Right cardiac atrium (tissue), 5 donors: Measurements from ENCODE around the gene DNAJA4. TPM values are rescaled to one million over a fixed set of nuclear protein-coding genes. Genes with fewer than 3 reads are reported as not detected.

Source experiments
- ATAC-seq, 2 donors: fragments of 200-7000 bp; cut with Tn5 transposase; one replicate each; pipeline versions ENCODE4 v1.8.0 to v1.9.1; 2020; ENCODE audit warnings: moderate library complexity in 2 of 2, mild to moderate bottlenecking in 1 of 2
- DNase-seq, 3 donors: peaks; one replicate each; pipeline ENCODE4 v3.0.0-alpha.2; 2020
- H3K27ac ChIP-seq: one replicate; pipeline ENCODE4 v1.5.1; 2013; ENCODE audit warnings: mild to moderate bottlenecking, low read length, control low read depth, moderate library complexity
- H3K27me3 ChIP-seq: one replicate; pipeline ENCODE4 v1.6.1; 2013; ENCODE audit not compliant: control insufficient read depth, insufficient read depth
- H3K4me1 ChIP-seq: one replicate; pipeline ENCODE4 v1.6.1; 2013; ENCODE audit warnings: low read length; ENCODE audit not compliant: control insufficient read depth, insufficient read depth
- H3K4me3 ChIP-seq: one replicate; pipeline ENCODE4 v1.5.1; 2013; ENCODE audit warnings: low read length, control low read depth
- H3K9me3 ChIP-seq: one replicate; pipeline ENCODE4 v1.6.1; 2013; ENCODE audit warnings: low read length; ENCODE audit not compliant: control insufficient read depth
- whole genome bisulfite sequencing: extraction: QIAGEN DNeasy Blood & Tissue Kit; methylation state at CpG from one replicate; pipeline ENCODE4 v1.1.7; 2013; 5-methylcytosine and 5-hydroxymethylcytosine counted together
- intact Hi-C, 4 donors: fragments of 100-400 bp; cut with DNase I; formaldehyde crosslinking; loops; one replicate each; pipeline versions ENCODE4 v1.11.0 to v1.14.0; 2022 to 2023
- polyA plus RNA-seq: library from polyadenylated mRNA; stranded (reverse); fragments of 200-250 nt; gene quantifications from one replicate; pipeline ENCODE4 v1.2.3, GENCODE V29; 2013
- total RNA-seq, 4 donors: library from RNA; stranded (reverse); fragmentation: NEBNext Ultra II Directional; extraction: Animal tissue kit (Norgen Biotek cat#: 25700); gene quantifications; one replicate each; pipeline ENCODE4 v1.2.1, GENCODE V29; 2021
- donor health status: healthy with polysubstance abuse.
- donor health status: DM: no; HTN: yes; CAD: no.
- donor health status: DM: no; HTN: no; CAD: no.
- donor health status: DM: no; HTN: yes; CAD: no; lungs with severe emphysema.
- donor health status: DM: yes; HTN: yes; CAD: no.

DNAJA4 gene
- total and polyA plus RNA-seq, 5 donors, result 74.7 to 170 (median 102) TPM

DNA sequence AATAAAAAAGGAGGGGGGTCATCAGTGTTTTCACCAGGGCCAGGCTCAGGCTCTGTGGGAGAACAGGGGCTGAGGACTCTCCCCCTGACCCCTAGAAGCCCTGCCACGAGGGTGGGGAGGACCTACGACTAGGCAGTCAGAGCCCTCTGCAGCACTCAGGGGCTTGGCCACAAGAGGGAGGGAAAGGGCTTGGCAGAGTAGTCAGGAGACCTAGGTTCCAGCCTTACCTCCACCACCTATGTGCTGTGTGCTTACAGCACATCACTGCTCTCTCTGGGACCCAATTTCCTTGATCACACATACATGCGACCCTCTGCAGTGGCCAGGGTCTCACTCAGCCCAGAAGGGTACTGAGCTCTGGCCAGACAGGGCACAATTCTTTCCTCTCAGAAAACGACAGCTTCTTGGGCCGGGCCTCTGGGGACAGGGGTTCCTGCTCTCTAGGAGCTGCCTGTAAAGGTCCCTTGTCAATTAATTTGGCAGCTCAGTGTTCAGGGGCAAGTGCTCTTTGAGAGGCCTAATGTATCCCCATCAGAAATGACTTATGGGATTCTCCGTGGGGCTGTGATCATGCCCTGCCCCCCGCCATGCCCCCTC is 51.4 kb downstream of the DNAJA4 start:
- no peaks in the 10 kb centered on the region for H3K4me1 ChIP-seq
- no peaks in the 10 kb centered on the region for H3K27me3 ChIP-seq
- WGBS, result 67% methylated on average over 7 of the region's 7 CpGs
- H3K27ac ChIP-seq, result no peak overlapping the region
- intact Hi-C loops, result no loop called here
- H3K4me3 ChIP-seq, result no peak overlapping the region
- no peak for ATAC-seq
- DNase-seq, result no peak
- H3K9me3 ChIP-seq, result no peaks in the 10 kb centered on the region

DNA sequence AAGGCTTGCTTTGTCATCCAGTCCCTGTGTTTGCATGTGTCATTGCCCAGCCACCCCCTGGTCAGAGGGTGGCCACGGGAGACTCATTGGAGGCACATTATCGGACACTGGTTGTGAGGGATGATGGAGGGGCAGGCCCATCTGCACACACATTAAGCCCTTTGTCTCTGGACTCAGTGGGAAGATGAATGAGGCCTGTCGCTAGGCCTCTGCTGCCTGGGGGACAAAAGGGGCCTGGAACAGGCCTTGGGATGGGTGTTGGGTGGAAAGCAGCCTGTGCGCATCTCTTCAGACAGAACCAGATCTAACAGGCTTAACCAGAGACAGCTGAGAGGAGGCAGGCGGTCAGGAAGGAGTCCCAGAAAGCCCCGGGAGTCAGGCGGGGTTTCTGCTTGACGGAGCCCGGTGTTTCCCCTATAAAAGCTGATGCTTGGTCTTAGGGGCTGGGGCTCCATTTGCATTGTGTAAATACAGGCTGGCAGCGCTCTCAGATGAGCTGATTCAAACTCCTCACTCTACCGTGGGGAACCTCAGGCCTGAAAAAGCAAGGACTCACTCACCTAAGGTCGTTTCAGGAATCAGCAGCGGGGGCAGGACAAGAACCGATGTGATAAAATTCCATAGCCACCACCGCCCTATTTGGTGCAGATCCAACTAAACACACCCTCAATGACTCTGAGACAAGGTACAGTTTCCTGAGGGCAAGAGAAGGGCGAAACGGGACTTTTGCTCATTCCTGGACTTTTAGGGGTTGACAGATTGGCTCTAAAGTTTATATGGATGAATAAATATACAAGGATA is 52.1 kb downstream of the DNAJA4 start:
- H3K27ac ChIP-seq, result no peak overlapping the region
- 55% methylated on average over 17 of the region's 17 CpGs for WGBS
- H3K4me1 ChIP-seq, result no peaks in the 10 kb centered on the region
- intact Hi-C loops, result no loop called here
- H3K9me3 ChIP-seq, result no peaks in the 10 kb centered on the region
- H3K4me3 ChIP-seq, result no peak overlapping the region
- ATAC-seq (no peak), DNase-seq (no peak)
- H3K27me3 ChIP-seq, result no peaks in the 10 kb centered on the region

DNA sequence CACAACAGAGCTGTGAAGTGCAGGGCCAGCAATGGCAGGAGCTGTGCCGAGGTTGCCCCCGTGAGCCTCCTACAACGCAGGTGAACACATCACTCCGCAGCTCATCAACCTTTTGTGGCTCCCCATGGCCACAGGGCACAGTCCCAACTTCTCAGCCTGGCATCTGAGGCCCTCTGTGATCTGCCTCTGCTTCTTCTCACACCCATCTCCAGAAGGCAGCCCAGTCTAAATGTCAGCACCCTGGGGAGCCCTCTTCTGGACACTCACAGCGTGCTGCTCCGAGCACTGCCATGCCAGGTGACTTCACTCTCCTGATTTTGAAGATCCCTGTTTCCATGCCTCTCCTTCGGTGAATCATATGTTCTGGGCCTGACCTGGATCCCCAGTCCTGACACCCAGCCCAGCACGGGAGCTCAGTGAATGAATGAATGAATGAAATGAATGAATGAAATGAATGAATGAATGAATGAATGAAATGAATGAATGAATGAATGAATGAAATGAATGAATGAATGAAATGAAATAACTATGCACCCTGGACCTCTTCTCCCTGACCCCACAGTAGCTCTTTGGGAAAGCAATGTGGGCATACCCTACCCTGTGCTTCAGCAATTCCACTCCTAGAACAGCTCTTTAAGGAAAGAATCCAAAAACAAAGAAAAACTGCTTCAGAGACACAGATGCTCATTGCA is 52.9 kb downstream of the DNAJA4 start:
- intact Hi-C loops, result no loop called here
- no peak overlapping the region for H3K4me3 ChIP-seq
- WGBS, result 84% methylated on average over 8 of the region's 8 CpGs
- ATAC-seq, result peak in 1 of 2 donors; percentile 40
- H3K9me3 ChIP-seq, result no peaks in the 10 kb centered on the region
- no peak for DNase-seq
- H3K4me1 ChIP-seq, result no peaks in the 10 kb centered on the region
- no peaks in the 10 kb centered on the region for H3K27me3 ChIP-seq
- H3K27ac ChIP-seq, result no peak overlapping the region

DNA sequence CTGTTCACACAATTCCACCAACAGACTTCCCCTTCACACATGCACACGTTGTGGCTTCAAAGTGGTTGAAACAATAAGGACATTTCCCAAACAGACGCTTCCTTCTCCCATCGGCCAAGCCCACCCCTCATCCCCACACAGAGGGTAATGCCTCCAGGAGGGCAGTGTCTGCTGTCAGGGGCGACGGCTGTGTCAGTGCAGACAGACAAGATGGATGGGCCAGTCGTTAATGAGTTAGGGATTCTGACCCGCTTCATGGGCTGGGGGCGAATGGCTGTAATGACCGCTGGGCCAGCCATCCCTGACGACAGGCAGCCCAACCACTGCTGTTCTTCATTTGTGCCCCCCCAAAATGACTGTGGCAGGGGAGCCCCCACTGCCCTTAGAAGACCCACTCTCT is 55.2 kb downstream of the DNAJA4 start:
- Histone ChIP-seq H3K27me3 (no peaks in the 10 kb centered on the region), H3K27ac (no peak overlapping the region), H3K4me1 (no peaks in the 10 kb centered on the region), H3K9me3 (no peaks in the 10 kb centered on the region), H3K4me3 (no peak overlapping the region)
- WGBS, result 73% methylated on average over 10 of the region's 10 CpGs
- DNase-seq, result no peak
- intact Hi-C loops, result no loop called here
- ATAC-seq, result no peak

DNA sequence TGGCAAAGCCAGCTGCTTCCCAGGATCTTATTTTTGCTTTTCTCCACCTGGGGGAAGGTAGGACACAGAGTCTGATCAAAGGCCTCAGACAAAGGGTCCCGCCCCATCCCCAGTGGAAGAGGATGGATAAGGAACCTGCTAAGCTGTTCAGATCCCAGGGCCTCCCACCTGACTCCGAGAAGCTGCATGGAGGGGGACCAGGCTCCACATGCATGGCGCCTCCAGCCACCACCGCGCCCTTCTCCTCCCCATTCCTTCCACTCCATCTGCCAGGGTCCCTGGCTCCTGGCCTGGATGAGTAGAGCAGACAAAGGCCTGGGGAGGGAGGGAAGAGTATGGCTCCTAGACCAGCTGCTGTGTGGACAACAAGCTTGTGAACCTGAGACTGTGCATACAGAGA is 55.8 kb downstream of the DNAJA4 start:
- Histone ChIP-seq H3K27me3 (no peaks in the 10 kb centered on the region), H3K9me3 (no peaks in the 10 kb centered on the region), H3K4me3 (no peak overlapping the region), H3K4me1 (no peaks in the 10 kb centered on the region), H3K27ac (no peak overlapping the region)
- DNase-seq (no peak), ATAC-seq (no peak)
- intact Hi-C loops, result no loop called here
- 93% methylated on average over 5 of the region's 5 CpGs for WGBS

DNA sequence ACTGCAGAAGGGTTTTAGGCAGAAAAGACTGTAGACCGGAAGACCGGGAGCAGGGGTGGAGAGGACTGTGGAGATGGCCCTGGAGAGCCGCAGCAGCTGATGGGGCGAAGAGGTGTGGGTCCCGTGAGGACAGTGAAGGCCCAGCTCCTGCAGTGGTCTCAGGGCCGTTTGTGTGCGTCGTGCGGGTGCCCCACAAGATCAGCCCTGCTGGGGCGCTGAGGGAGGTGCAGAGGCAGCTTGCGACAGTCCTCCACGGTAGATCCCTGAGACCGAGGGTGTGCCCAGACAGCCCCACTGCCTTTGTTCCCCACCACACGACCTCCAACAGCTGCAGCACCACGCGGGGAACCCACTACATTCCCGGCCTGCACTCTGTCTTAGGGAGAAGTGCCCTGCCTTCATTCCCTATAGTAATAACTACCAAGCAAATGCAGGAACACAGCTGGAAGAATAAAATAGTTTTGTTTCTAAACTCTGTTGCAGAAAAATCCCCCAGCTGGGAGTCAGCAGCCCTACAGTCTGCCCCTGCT is 56.7 kb downstream of the DNAJA4 start:
- peaks cover 3% of the 10 kb centered on the region for H3K4me1 ChIP-seq
- H3K27me3 ChIP-seq, result no peaks in the 10 kb centered on the region
- H3K9me3 ChIP-seq, result no peaks in the 10 kb centered on the region
- intact Hi-C loops, result no loop called here
- no peak for ATAC-seq
- no peak overlapping the region for H3K27ac ChIP-seq
- WGBS, result 84% methylated on average over 17 of the region's 17 CpGs
- H3K4me3 ChIP-seq, result no peak overlapping the region
- DNase-seq, result no peak

DNA sequence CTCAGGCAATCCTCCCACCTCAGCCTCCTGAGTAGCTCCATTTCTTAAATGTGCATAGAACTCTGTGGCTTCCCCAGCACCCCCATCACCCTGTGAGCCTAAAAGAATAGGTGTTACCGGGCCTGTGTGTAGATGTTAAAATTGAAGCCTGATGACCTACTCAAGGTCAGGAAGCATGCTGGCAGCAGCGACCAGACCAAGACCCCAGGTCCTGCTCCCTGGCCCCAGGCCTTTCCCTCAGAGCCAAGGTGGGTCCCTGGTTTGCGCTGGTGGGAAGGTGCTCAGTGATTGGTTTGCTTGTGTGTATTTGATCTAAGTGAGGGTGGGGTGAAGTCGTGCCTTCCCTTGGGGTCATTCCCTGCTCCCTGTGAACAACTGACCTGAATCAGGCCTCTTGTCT is 57.4 kb downstream of the DNAJA4 start:
- Histone ChIP-seq H3K9me3 (no peaks in the 10 kb centered on the region), H3K4me3 (no peak overlapping the region), H3K27me3 (no peaks in the 10 kb centered on the region), H3K27ac (no peak overlapping the region), H3K4me1 (peaks cover 3% of the 10 kb centered on the region)
- DNase-seq (no peak), ATAC-seq (no peak)
- WGBS, result 87% methylated on average over 4 of the region's 4 CpGs
- intact Hi-C loops, result no loop called here

DNA sequence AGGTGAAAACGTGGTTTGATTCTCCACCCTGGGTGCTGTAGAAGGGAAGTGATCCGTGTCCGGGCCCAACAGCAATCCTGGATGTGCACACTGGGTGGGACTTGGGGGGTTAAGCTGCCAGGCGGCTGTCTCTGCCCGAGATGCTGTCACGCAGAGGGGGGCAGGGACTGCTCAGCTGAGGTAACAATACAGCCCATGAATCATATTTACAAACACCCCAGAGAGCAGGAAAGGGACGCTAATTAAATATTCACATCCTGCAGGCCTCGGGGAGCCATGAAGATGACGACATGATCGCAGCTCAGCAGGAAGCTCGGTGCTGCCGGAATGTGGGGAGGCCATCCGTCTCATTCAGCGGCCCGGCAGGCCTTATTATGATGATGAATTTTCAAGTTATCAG is 57.9 kb downstream of the DNAJA4 start:
- ATAC-seq, result no peak
- no peak overlapping the region for H3K27ac ChIP-seq
- H3K9me3 ChIP-seq, result no peaks in the 10 kb centered on the region
- H3K4me1 ChIP-seq, result peaks cover 3% of the 10 kb centered on the region
- no peaks in the 10 kb centered on the region for H3K27me3 ChIP-seq
- 48% methylated on average over 15 of the region's 15 CpGs for WGBS
- intact Hi-C loops, result no loop called here
- H3K4me3 ChIP-seq, result no peak overlapping the region
- no peak for DNase-seq

DNA sequence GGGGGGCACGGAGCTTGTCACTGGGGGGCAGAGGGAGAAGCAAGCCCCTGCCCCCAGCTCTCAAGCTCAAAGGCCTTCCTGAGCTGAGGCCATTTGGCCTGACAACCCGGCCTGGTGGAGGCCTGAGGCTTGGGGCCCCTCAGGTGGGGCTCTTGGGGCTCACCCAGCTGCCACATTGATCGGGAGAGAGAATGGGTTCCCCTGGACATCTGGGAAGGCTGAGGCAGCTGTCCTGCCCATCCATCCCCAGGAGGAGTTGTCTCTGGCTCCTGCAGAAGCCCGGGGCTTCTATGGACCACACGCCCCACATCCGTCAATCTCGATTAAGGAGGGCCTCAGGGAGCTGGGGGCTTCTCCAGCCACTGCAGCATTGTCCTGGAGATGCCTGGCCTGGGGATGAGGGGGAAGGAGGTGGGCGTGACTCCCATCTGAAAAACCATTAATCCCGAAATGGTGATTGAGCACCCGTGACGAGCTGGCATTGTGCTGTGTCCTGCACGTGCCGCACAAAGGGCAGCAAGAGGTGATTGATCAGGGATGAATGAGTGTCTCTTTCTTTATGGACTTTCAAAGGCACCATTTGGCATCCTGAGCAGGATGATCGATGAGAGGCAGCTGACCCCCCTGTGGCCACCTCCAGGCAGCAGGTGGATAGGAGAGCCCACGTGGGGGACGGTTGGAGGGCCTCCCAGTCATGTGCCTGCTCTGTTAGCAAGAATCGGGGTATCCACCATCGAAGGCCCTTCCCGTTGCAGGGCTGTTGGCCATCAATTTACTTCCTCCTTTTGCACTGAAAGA is 58.6 kb downstream of the DNAJA4 start:
- Histone ChIP-seq H3K9me3 (no peaks in the 10 kb centered on the region), H3K27me3 (no peaks in the 10 kb centered on the region), H3K27ac (no peak overlapping the region), H3K4me3 (no peak overlapping the region), H3K4me1 (peaks cover 3% of the 10 kb centered on the region)
- 80% methylated on average over 19 of the region's 19 CpGs for WGBS
- DNase-seq (no peak), ATAC-seq (no peak)
- intact Hi-C loops, result no loop called here

DNA sequence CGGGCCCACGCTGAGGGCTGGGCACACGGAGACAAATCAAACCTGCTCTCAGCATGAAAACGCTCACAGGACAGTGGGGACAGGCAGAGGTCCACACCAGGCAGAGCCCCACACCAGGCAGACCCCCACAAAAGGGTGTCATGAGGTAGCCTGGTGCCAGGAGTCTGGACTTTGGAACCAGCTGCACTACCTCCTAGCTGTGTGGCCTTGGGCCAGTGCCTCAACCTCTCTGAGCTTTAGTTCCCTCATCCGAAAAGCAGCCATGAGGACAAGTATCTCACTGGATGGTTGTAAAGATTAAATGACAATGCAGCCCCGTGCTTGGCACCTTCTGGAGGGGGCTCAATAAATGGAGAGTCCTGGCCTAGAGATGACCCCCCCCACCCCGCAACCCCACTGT is 59.3 kb downstream of the DNAJA4 start:
- DNase-seq (no peak), ATAC-seq (no peak)
- intact Hi-C loops, result no loop called here
- no peak overlapping the region for H3K27ac ChIP-seq
- no peaks in the 10 kb centered on the region for H3K27me3 ChIP-seq
- H3K9me3 ChIP-seq, result no peaks in the 10 kb centered on the region
- peaks cover 3% of the 10 kb centered on the region for H3K4me1 ChIP-seq
- 93% methylated on average over 7 of the region's 7 CpGs for WGBS
- no peak overlapping the region for H3K4me3 ChIP-seq
